Stimulated activated naive B cell treated with anti-CD40 and anti-IgM and Interleukin-4, amounts not matched to agents 10 μg/mL and 1 μg/mL and 100 μg/mL, for 72 hours (primary cell): ENCODE results near the gene MS4A6E.
A peak's percentile ranks its signal among the peaks of the same experiment; 100 is the strongest.
"Not testable (repeated sequence)": the region's sequence is repeated elsewhere in the genome, so short reads cannot be mapped to it uniquely, and the experiment has no call there.

Source experiments
- ATAC-seq, 2 donors: fragments of 150-1000 bp; cut with Tn5 transposase; replicated peaks; 2 replicates each; pipeline ENCODE4 v1.10.0; 2021; ENCODE audit warnings: moderate library complexity in 1 of 2
- DNase-seq: peaks from one replicate; pipeline ENCODE4 v3.0.0; 2021
- H3K27ac Mint-ChIP-seq: one replicate; pipeline ENCODE4 v1.8.0; 2022; ENCODE audit warnings: mild to moderate bottlenecking, mixed read lengths
- H3K27me3 Mint-ChIP-seq, 2 donors: one replicate each; pipeline ENCODE4 v1.8.0; 2022; ENCODE audit warnings: mixed read lengths in 2 of 2
- H3K36me3 Mint-ChIP-seq, 2 donors: one replicate each; pipeline ENCODE4 v1.8.0; 2022; ENCODE audit warnings: mixed read lengths in 2 of 2, mild to moderate bottlenecking in 1 of 2
- H3K4me1 Mint-ChIP-seq, 2 donors: one replicate each; pipeline ENCODE4 v1.8.0; 2022; ENCODE audit warnings: mixed read lengths in 2 of 2, mild to moderate bottlenecking in 1 of 2
- H3K4me3 Mint-ChIP-seq, 2 donors: one replicate each; pipeline ENCODE4 v1.8.0; 2022; ENCODE audit warnings: mild to moderate bottlenecking in 2 of 2, mixed read lengths in 2 of 2, moderate library complexity in 1 of 2
- H3K9me3 Mint-ChIP-seq, 2 donors: one replicate each; pipeline ENCODE4 v1.8.0; 2022; ENCODE audit warnings: mixed read lengths in 2 of 2, mild to moderate bottlenecking in 1 of 2

The MS4A6E gene

GRCh38 chr11:60347084-60347797, 20.2 kb downstream of the MS4A6E start:
- H3K27me3 Mint-ChIP-seq: no peaks in the 10 kb centered on the region
- no peak overlapping the region for H3K4me3 Mint-ChIP-seq
- ATAC-seq: peak; percentile 91 to 92
- H3K36me3 Mint-ChIP-seq: no peaks in the 10 kb centered on the region
- H3K4me1 Mint-ChIP-seq: peaks cover 34 to 41% of the 10 kb centered on the region in 2 donors
- peak overlapping the region; percentile 51 for H3K27ac Mint-ChIP-seq
- no peak for DNase-seq
- H3K9me3 Mint-ChIP-seq: peaks cover 0 to 3% of the 10 kb centered on the region in 2 donors

- DNase-seq (no peak), ATAC-seq (peak; percentile 51 to 63)
- peaks cover 0 to 3% of the 10 kb centered on the region in 2 donors for H3K9me3 Mint-ChIP-seq
- H3K4me1 Mint-ChIP-seq: peaks cover 34 to 41% of the 10 kb centered on the region in 2 donors
- no peaks in the 10 kb centered on the region for H3K27me3 Mint-ChIP-seq
- H3K4me3 Mint-ChIP-seq: no peak overlapping the region
- no peak overlapping the region for H3K27ac Mint-ChIP-seq
- H3K36me3 Mint-ChIP-seq: no peaks in the 10 kb centered on the region
These were observed 21.1 kb downstream of the MS4A6E start for GRCh38 chr11:60348116-60348515.

GRCh38 chr11:60349990-60350389, 22.9 kb downstream of the MS4A6E start:
- H3K27me3 Mint-ChIP-seq: no peaks in the 10 kb centered on the region
- H3K36me3 Mint-ChIP-seq: peaks cover 8 to 13% of the 10 kb centered on the region in 2 donors

GRCh38 chr11:60357771-60358170, 30.7 kb downstream of the MS4A6E start:
- H3K9me3 Mint-ChIP-seq: peaks cover 24 to 26% of the 10 kb centered on the region in 2 donors
- peak overlapping the region in 1 of 2 donors; percentile 39 for H3K4me3 Mint-ChIP-seq
- peak in 1 of 2 donors; percentile 53 for ATAC-seq
- H3K27me3 Mint-ChIP-seq: no peaks in the 10 kb centered on the region
- peaks cover 25 to 38% of the 10 kb centered on the region in 2 donors for H3K36me3 Mint-ChIP-seq
- peaks cover 26 to 48% of the 10 kb centered on the region in 2 donors for H3K4me1 Mint-ChIP-seq
- peak overlapping the region; percentile 25 for H3K27ac Mint-ChIP-seq
- DNase-seq: no peak

More at GRCh38 chr11:60349990-60350389, 22.9 kb downstream of the MS4A6E start:
- Mint-ChIP-seq H3K27ac (no peak overlapping the region), H3K4me1 (peaks cover 34 to 40% of the 10 kb centered on the region in 2 donors), H3K9me3 (peaks cover 8 to 14% of the 10 kb centered on the region in 2 donors), H3K4me3 (no peak overlapping the region)
- DNase-seq: no peak
- no peak for ATAC-seq

GRCh38 chr11:60360621-60361020, 33.6 kb downstream of the MS4A6E start:
- H3K4me1 Mint-ChIP-seq: peaks cover 51 to 74% of the 10 kb centered on the region in 2 donors
- H3K27ac Mint-ChIP-seq: no peak overlapping the region
- DNase-seq (no peak), ATAC-seq (no peak)
- peaks cover 16 to 18% of the 10 kb centered on the region in 2 donors for H3K9me3 Mint-ChIP-seq
- H3K4me3 Mint-ChIP-seq: no peak overlapping the region
- H3K36me3 Mint-ChIP-seq: peaks cover 17 to 28% of the 10 kb centered on the region in 2 donors
- no peaks in the 10 kb centered on the region for H3K27me3 Mint-ChIP-seq

GRCh38 chr11:60362241-60362640, 35.2 kb downstream of the MS4A6E start:
- Mint-ChIP-seq H3K4me3 (peak overlapping the region; percentile 47 to 83), H3K27me3 (no peaks in the 10 kb centered on the region), H3K36me3 (peaks cover 17 to 28% of the 10 kb centered on the region in 2 donors), H3K4me1 (peaks cover 44 to 72% of the 10 kb centered on the region in 2 donors), H3K27ac (peak overlapping the region; percentile 53), H3K9me3 (peaks cover 16% of the 10 kb centered on the region in 2 donors)
- ATAC-seq (no peak), DNase-seq (no peak)

- ATAC-seq: peak; percentile 84 to 85
- no peaks in the 10 kb centered on the region for H3K27me3 Mint-ChIP-seq
- peaks cover 46 to 74% of the 10 kb centered on the region in 2 donors for H3K4me1 Mint-ChIP-seq
- peak; percentile 73 for DNase-seq
- peak overlapping the region; percentile 82 to 83 for H3K4me3 Mint-ChIP-seq
- peak overlapping the region; percentile 86 for H3K27ac Mint-ChIP-seq
- peaks cover 16% of the 10 kb centered on the region in 2 donors for H3K9me3 Mint-ChIP-seq
- peaks cover 23 to 29% of the 10 kb centered on the region in 2 donors for H3K36me3 Mint-ChIP-seq
These were observed 36.8 kb downstream of the MS4A6E start for GRCh38 chr11:60363542-60364470.

GRCh38 chr11:60366262-60366904, 39.3 kb downstream of the MS4A6E start:
- H3K36me3 Mint-ChIP-seq: peaks cover 10 to 18% of the 10 kb centered on the region in 2 donors
- ATAC-seq, DNase-seq, H3K27me3 Mint-ChIP-seq, H3K9me3 Mint-ChIP-seq, H3K4me3 Mint-ChIP-seq: not testable (repeated sequence)
- peaks cover 58 to 89% of the 10 kb centered on the region in 2 donors for H3K4me1 Mint-ChIP-seq
- peak overlapping the region; percentile 75 for H3K27ac Mint-ChIP-seq

- Mint-ChIP-seq H3K27me3 (no peaks in the 10 kb centered on the region), H3K27ac (peak overlapping the region; percentile 14), H3K36me3 (peaks cover 6 to 15% of the 10 kb centered on the region in 2 donors), H3K4me3 (peak overlapping the region; percentile 48 to 59), H3K4me1 (peaks cover 57 to 89% of the 10 kb centered on the region in 2 donors), H3K9me3 (peaks cover 0 to 3% of the 10 kb centered on the region in 2 donors)
- DNase-seq (peak; percentile 32), ATAC-seq (peak; percentile 75 to 76)
These were observed 40.0 kb downstream of the MS4A6E start for GRCh38 chr11:60367009-60367408.

- ATAC-seq (no peak), DNase-seq (no peak)
- H3K4me3 Mint-ChIP-seq: peak overlapping the region in 1 of 2 donors; percentile 48
- H3K36me3 Mint-ChIP-seq: peaks cover 6 to 15% of the 10 kb centered on the region in 2 donors
- H3K9me3 Mint-ChIP-seq: peaks cover 0 to 3% of the 10 kb centered on the region in 2 donors
- no peaks in the 10 kb centered on the region for H3K27me3 Mint-ChIP-seq
- peaks cover 56 to 87% of the 10 kb centered on the region in 2 donors for H3K4me1 Mint-ChIP-seq
- peak overlapping the region; percentile 91 for H3K27ac Mint-ChIP-seq
These were observed 40.8 kb downstream of the MS4A6E start for GRCh38 chr11:60367896-60368295.

GRCh38 chr11:60370252-60370810, 43.3 kb downstream of the MS4A6E start:
- H3K9me3 Mint-ChIP-seq: no peaks in the 10 kb centered on the region
- DNase-seq: no peak
- H3K4me1 Mint-ChIP-seq: peaks cover 49 to 86% of the 10 kb centered on the region in 2 donors
- no peak overlapping the region for H3K27ac Mint-ChIP-seq
- no peaks in the 10 kb centered on the region for H3K27me3 Mint-ChIP-seq
- peaks cover 6 to 9% of the 10 kb centered on the region in 2 donors for H3K36me3 Mint-ChIP-seq
- ATAC-seq: no peak
- no peak overlapping the region for H3K4me3 Mint-ChIP-seq

GRCh38 chr11:60370811-60371298, 43.8 kb downstream of the MS4A6E start:
- H3K27ac Mint-ChIP-seq: no peak overlapping the region
- H3K9me3 Mint-ChIP-seq: no peaks in the 10 kb centered on the region
- peaks cover 51 to 89% of the 10 kb centered on the region in 2 donors for H3K4me1 Mint-ChIP-seq
- no peak overlapping the region for H3K4me3 Mint-ChIP-seq
- H3K27me3 Mint-ChIP-seq: no peaks in the 10 kb centered on the region
- peaks cover 6 to 9% of the 10 kb centered on the region in 2 donors for H3K36me3 Mint-ChIP-seq
- ATAC-seq (no peak), DNase-seq (no peak)

GRCh38 chr11:60371386-60371785, 44.3 kb downstream of the MS4A6E start:
- Mint-ChIP-seq H3K36me3 (peaks cover 8 to 9% of the 10 kb centered on the region in 2 donors), H3K4me1 (peaks cover 54 to 88% of the 10 kb centered on the region in 2 donors), H3K4me3 (peak overlapping the region in 1 of 2 donors; percentile 3), H3K27me3 (no peaks in the 10 kb centered on the region), H3K9me3 (no peaks in the 10 kb centered on the region), H3K27ac (no peak overlapping the region)
- ATAC-seq: no peak
- DNase-seq: no peak
